Fibroblast of lung (primary cell): ENCODE measurements around the gene CERS4. TPM values are rescaled to one million over a fixed set of nuclear protein-coding genes. Genes with fewer than 3 reads are reported as not detected.
A peak's percentile ranks its signal among the peaks of the same experiment; 100 is the strongest.

Experiments
- DNase-seq, 2 donors: peaks; one replicate each; pipeline versions ENCODE4 v3.0.0 to v3.0.0-alpha.2; 2010; ENCODE audit warnings: low read depth in 2 of 2
- H2AFZ ChIP-seq: 2 replicates; pipeline ENCODE4 v1.5.1; 2012; ENCODE audit warnings: low read length, control low read depth, inconsistent platforms
- H3K27ac ChIP-seq: 2 replicates; pipeline ENCODE4 v1.5.1; 2011; ENCODE audit warnings: low read length, control low read depth; ENCODE audit not compliant: insufficient read depth
- H3K27me3 ChIP-seq: 2 replicates; pipeline ENCODE4 v1.5.1; 2011; ENCODE audit warnings: mild to moderate bottlenecking, low read length; ENCODE audit not compliant: control insufficient read depth, insufficient read depth
- H3K36me3 ChIP-seq: 2 replicates; pipeline ENCODE4 v1.5.1; 2011; ENCODE audit warnings: low read length; ENCODE audit not compliant: control insufficient read depth, insufficient read depth
- H3K4me1 ChIP-seq: 2 replicates; pipeline ENCODE4 v1.5.1; 2011; ENCODE audit warnings: low read length; ENCODE audit not compliant: control insufficient read depth, insufficient read depth; ENCODE audit errors: extremely low read depth
- H3K4me2 ChIP-seq: 2 replicates; pipeline ENCODE4 v1.5.1; 2011; ENCODE audit warnings: low read length, control low read depth; ENCODE audit not compliant: insufficient read depth; ENCODE audit errors: extremely low read depth
- H3K4me3 ChIP-seq, 4 experiments: fragments of 200-600 bp in 1 of 4; sonication (generic) in 1 of 4; replicated peaks in 1 of 4; 2 replicates each; pipeline ENCODE4 v1.5.1; 2011 to 2016; ENCODE audit warnings: low read length in 4 of 4, low read depth in 3 of 4, mild to moderate bottlenecking in 3 of 4, control low read depth in 2 of 4, inconsistent platforms in 1 of 4, mixed read lengths in 1 of 4; ENCODE audit not compliant: insufficient read depth in 1 of 4; ENCODE audit errors: control extremely low read depth in 1 of 4
- H3K79me2 ChIP-seq: 2 replicates; pipeline ENCODE4 v1.5.1; 2012; ENCODE audit warnings: mild to moderate bottlenecking, low read length, inconsistent platforms; ENCODE audit not compliant: control insufficient read depth, insufficient read depth
- H3K9ac ChIP-seq: 2 replicates; pipeline ENCODE4 v1.5.1; 2011; ENCODE audit warnings: mild to moderate bottlenecking, low read length, control low read depth; ENCODE audit not compliant: insufficient read depth
- H3K9me3 ChIP-seq: 2 replicates; pipeline ENCODE4 v1.5.1; 2012; ENCODE audit warnings: low read depth, low read length; ENCODE audit not compliant: control insufficient read depth, insufficient read depth
- H4K20me1 ChIP-seq: 2 replicates; pipeline ENCODE4 v1.5.1; 2011; ENCODE audit warnings: low read length; ENCODE audit not compliant: control insufficient read depth, insufficient read depth; ENCODE audit errors: extremely low read depth
- CTCF ChIP-seq, 2 donors: IDR thresholded peaks in 1 of 2; conservative IDR thresholded peaks in 1 of 2; 1 replicate in 1 of 2; 2 replicates in 1 of 2; pipeline ENCODE4 v1.5.1; 2011 to 2012; ENCODE audit warnings: low read length in 2 of 2, control low read depth in 1 of 2, inconsistent platforms in 1 of 2, low read depth in 1 of 2, mild to moderate bottlenecking in 1 of 2
- EZH2 ChIP-seq: IDR thresholded peaks from 2 replicates; pipeline ENCODE4 v1.5.1; 2012; ENCODE audit warnings: low read length, control low read depth, mild to moderate bottlenecking; ENCODE audit errors: missing control alignments
- polyA minus RNA-seq: library from RNA; depleted of rRNA, polyadenylated mRNA; stranded (reverse); fragments of >200 nt; gene quantifications from 2 replicates; pipeline ENCODE4 v1.2.3, GENCODE V29; 2011; ENCODE audit warnings: low replicate concordance
- polyA plus RNA-seq, 2 donors: library from polyadenylated mRNA; depleted of rRNA in 1 of 2; stranded (reverse) in 1 of 2; unstranded in 1 of 2; fragments of >200 nt; gene quantifications; 2 replicates each; pipeline ENCODE4 v1.2.1, GENCODE V29; 2011 to 2012; ENCODE audit warnings: missing spikeins in 1 of 2
- total RNA-seq: library from RNA; depleted of rRNA; stranded (reverse); fragments of >200 nt; gene quantifications from 2 replicates; pipeline ENCODE4 v1.2.1, GENCODE V29; 2014

CERS4 gene
- total RNA-seq (17.0 and 27.0 TPM in 2 replicates), polyA plus RNA-seq (0.74 and 1.5 TPM in 2 replicates), polyA minus RNA-seq (5.1 and 5.3 TPM in 2 replicates)
- 0.51 and 0.63 TPM in 2 replicates for polyA plus RNA-seq (2012)

- Histone ChIP-seq H3K4me2 (peak within 1 kb of the TSS; percentile 23), H3K27me3 (peaks cover 12% of the 10 kb centered on the region), H2AFZ (no peak within 1 kb of the TSS), H3K4me1 (no peaks in the 10 kb centered on the region), H3K79me2 (no peaks in the 10 kb centered on the region), H3K4me3 (peak within 1 kb of the TSS in 2 of 4 experiments; percentile 53 to 60), H3K9ac (no peak within 1 kb of the TSS), H3K36me3 (no peaks in the 10 kb centered on the region), H3K27ac (no peak within 1 kb of the TSS), H4K20me1 (no peaks in the 10 kb centered on the region), H3K9me3 (no peaks in the 10 kb centered on the region)
- DNase-seq, result peak; percentile 27 to 44
- TF ChIP-seq EZH2 (no peak), CTCF (conservative IDR thresholded peaks at IDR 0.05 in 1 of 2, IDR thresholded peaks at IDR 0.05 in 1 of 2; ENCODE audit: low read depth in 1 of 2, low read length in 2 of 2) (no peak)
Observed at GRCh38 chr19:8208922-8209461, at the start of gene CERS4. Gene CERS4, plus strand, starts transcription at chr19:8209370. Its CDS starts 41,707 bp downstream, at chr19:8251077.

- no peaks in the 10 kb centered on the region for H3K4me1 ChIP-seq
- no peak overlapping the region for H3K27ac ChIP-seq
- no peaks in the 10 kb centered on the region for H4K20me1 ChIP-seq
- DNase-seq, result peak; percentile 17 to 18
- H3K4me3 ChIP-seq, result no peak overlapping the region
- H3K79me2 ChIP-seq, result no peaks in the 10 kb centered on the region
- H3K9ac ChIP-seq, result no peak overlapping the region
- H3K27me3 ChIP-seq, result no peaks in the 10 kb centered on the region
- TF ChIP-seq CTCF (conservative IDR thresholded peaks at IDR 0.05 in 1 of 2, IDR thresholded peaks at IDR 0.05 in 1 of 2; ENCODE audit: low read depth in 1 of 2, low read length in 2 of 2) (no peak), EZH2 (no peak)
- no peaks in the 10 kb centered on the region for H3K36me3 ChIP-seq
- H3K9me3 ChIP-seq, result no peaks in the 10 kb centered on the region
- no peak overlapping the region for H2AFZ ChIP-seq
- no peak overlapping the region for H3K4me2 ChIP-seq
Observed at GRCh38 chr19:8161135-8161646, 48.0 kb upstream of the CERS4 start.

- no peak overlapping the region for H3K4me2 ChIP-seq
- no peak overlapping the region for H3K27ac ChIP-seq
- TF ChIP-seq EZH2 (no peak), CTCF (conservative IDR thresholded peaks at IDR 0.05 in 1 of 2, IDR thresholded peaks at IDR 0.05 in 1 of 2; ENCODE audit: low read depth in 1 of 2, low read length in 2 of 2) (no peak)
- H3K79me2 ChIP-seq, result no peaks in the 10 kb centered on the region
- no peaks in the 10 kb centered on the region for H3K27me3 ChIP-seq
- no peaks in the 10 kb centered on the region for H3K36me3 ChIP-seq
- H3K4me1 ChIP-seq, result no peaks in the 10 kb centered on the region
- no peaks in the 10 kb centered on the region for H4K20me1 ChIP-seq
- H3K9ac ChIP-seq, result no peak overlapping the region
- no peak overlapping the region for H2AFZ ChIP-seq
- H3K9me3 ChIP-seq, result no peaks in the 10 kb centered on the region
- DNase-seq, result peak in 1 of 2 donors; percentile 73
- H3K4me3 ChIP-seq, result no peak overlapping the region
Observed at GRCh38 chr19:8163759-8164158, 45.4 kb upstream of the CERS4 start.
